Neural cell (in vitro differentiated cells): ENCODE results near the gene NYAP1.

Experiments
- CTCF ChIP-seq: fragments of 450-650 bp; IDR thresholded peaks from 2 replicates; pipeline ENCODE4 v1.5.1; 2014; ENCODE audit warnings: antibody characterized with exemption, mild to moderate bottlenecking, moderate library complexity; ENCODE audit not compliant: poor library complexity, severe bottlenecking
- EP300 ChIP-seq: fragments of 450-650 bp; conservative IDR thresholded peaks from 2 replicates; pipeline ENCODE4 v1.6.1; 2014; ENCODE audit warnings: antibody characterized with exemption, mild to moderate bottlenecking, moderate library complexity; ENCODE audit not compliant: poor library complexity, severe bottlenecking
- RAD21 ChIP-seq: fragments of 450-650 bp; conservative IDR thresholded peaks from 2 replicates; pipeline ENCODE4 v1.6.1; 2014; ENCODE audit warnings: antibody characterized with exemption, mild to moderate bottlenecking, moderate library complexity
- SMC3 ChIP-seq: fragments of 450-650 bp; conservative IDR thresholded peaks from 2 replicates; pipeline ENCODE4 v1.6.1; 2014; ENCODE audit warnings: antibody characterized with exemption, mild to moderate bottlenecking, moderate library complexity; ENCODE audit not compliant: poor library complexity

GRCh38 chr7:100496509-100496908 is 12.8 kb downstream of the NYAP1 start:
- no peak for TF ChIP-seq CTCF
- TF ChIP-seq RAD21: no peak
- TF ChIP-seq SMC3: no peak
- TF ChIP-seq EP300: no peak
